Amniotic stem cell (primary cell): Measurements from ENCODE around the gene LITAFD.
"Not testable (repeated sequence)": the region's sequence is repeated elsewhere in the genome, so short reads cannot be mapped to it uniquely, and the experiment has no call there.

Experiments
- DNase-seq: peaks from one replicate; lab custom pipeline; 2025; lab: John Stamatoyannopoulos, UW

Gene LITAFD

GRCh38 chr16:8872967-8873865 lies 8.9 kb upstream of the LITAFD start:
- DNase-seq = no peak

GRCh38 chr16:8873866-8874195 lies 8.3 kb upstream of the LITAFD start:
- DNase-seq = not testable (repeated sequence)

- DNase-seq = no peak
Observed at GRCh38 chr16:8874388-8874787, 7.8 kb upstream of the LITAFD start.

- not testable (repeated sequence) for DNase-seq
Observed at GRCh38 chr16:8875317-8875716, 6.8 kb upstream of the LITAFD start.

- DNase-seq = no peak
Observed at GRCh38 chr16:8877894-8878522, 4.1 kb upstream of the LITAFD start.

- DNase-seq = no peak
Observed at GRCh38 chr16:8878523-8878911, 3.6 kb upstream of the LITAFD start.

- DNase-seq = no peak
Observed at GRCh38 chr16:8880839-8881510, 1.2 kb upstream of the LITAFD start.

- DNase-seq = no peak
Observed at GRCh38 chr16:8882725-8883377, 700 bp downstream of the LITAFD start.

GRCh38 chr16:8885674-8886592 lies 3.8 kb downstream of the LITAFD start:
- no peak for DNase-seq

GRCh38 chr16:8886593-8887430 lies 4.7 kb downstream of the LITAFD start:
- DNase-seq = no peak

- no peak for DNase-seq
Observed at GRCh38 chr16:8887431-8887765, 5.2 kb downstream of the LITAFD start.

GRCh38 chr16:8887952-8888560 lies 5.9 kb downstream of the LITAFD start:
- DNase-seq = no peak

GRCh38 chr16:8888951-8889892 lies 7.1 kb downstream of the LITAFD start:
- DNase-seq = no peak

- DNase-seq = no peak
Observed at GRCh38 chr16:8889893-8890548, 7.9 kb downstream of the LITAFD start.

- DNase-seq = no peak
Observed at GRCh38 chr16:8890549-8890921, 8.4 kb downstream of the LITAFD start.

GRCh38 chr16:8892101-8892575 lies 10.0 kb downstream of the LITAFD start:
- no peak for DNase-seq

- no peak for DNase-seq
Observed at GRCh38 chr16:8893426-8893825, 11.3 kb downstream of the LITAFD start.

GRCh38 chr16:8893976-8894690 lies 12.0 kb downstream of the LITAFD start:
- DNase-seq = no peak
